ENCODE measurements around the gene C19orf47.

The C19orf47 gene

DNA sequence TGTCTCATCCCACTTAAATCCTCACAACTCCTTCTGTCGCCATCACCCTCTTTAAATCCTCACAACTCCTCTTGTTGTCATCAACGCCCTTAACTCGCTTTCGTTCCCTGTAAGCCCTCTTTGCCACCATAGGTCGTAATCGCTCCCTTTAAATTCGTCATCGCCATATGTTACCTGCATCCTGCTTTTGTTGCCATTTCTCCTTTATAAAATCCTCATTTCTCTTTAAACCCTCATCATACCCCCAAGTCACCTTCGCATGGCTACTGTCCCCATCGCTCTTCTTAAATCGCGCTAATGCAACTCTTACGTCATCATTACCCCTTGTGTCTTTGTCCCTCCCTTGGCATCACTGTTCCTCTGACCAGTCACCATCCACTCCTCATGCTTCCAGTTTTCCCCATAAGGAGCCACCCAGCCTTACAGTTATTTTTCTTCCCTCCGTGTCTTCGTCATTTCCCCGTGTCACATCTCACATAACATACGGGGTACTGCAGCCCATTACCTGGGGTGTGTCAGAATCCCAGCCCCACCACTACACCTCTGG is 837 bp upstream of the C19orf47 start:
- Histone ChIP-seq H3K27ac (ENCODE audit: low read depth, low read length) (no peak overlapping the region), H3K9ac (ENCODE audit: low read depth in 1 of 2, low read length in 2 of 2) (peak overlapping the region; percentile 74 to 94), H3K4me1 (ENCODE audit: control insufficient read depth in 1 of 2, insufficient read depth in 2 of 2, low read length in 2 of 2) (peaks cover 11 to 15% of the 10 kb centered on the region in 2 donors)

DNA sequence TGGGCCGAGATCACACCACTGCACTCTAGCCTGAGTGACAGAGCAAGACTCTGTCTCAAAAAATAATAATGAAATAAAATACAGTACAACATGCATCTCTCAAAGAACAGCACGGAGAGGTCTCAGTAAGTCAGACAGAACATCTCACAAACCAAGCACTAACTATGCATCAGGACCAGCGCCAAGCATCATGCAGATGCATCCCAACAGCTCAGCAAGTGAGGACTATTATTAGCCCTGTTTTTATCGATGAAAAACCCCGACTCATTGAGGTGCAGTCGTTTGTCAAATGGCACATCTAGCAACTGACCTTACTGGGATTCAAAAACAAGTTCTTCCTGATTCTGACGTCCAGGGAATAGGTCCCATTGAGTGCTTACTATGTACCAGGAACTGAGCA is 3.8 kb downstream of the C19orf47 start:
- no peak overlapping the region for H3K27ac ChIP-seq (ENCODE audit: low read depth, low read length)
- H3K4me1 ChIP-seq (ENCODE audit: control insufficient read depth in 1 of 2, insufficient read depth in 2 of 2, low read length in 2 of 2): peaks cover 10 to 14% of the 10 kb centered on the region in 2 donors
- H3K9ac ChIP-seq (ENCODE audit: low read depth in 1 of 2, low read length in 2 of 2): no peak overlapping the region
- peaks cover 0 to 7% of the 10 kb centered on the region in 2 donors for H3K36me3 ChIP-seq (ENCODE audit: control insufficient read depth in 1 of 2, insufficient read depth in 2 of 2, low read length in 2 of 2)
- H3K9me3 ChIP-seq (ENCODE audit: control insufficient read depth in 1 of 2, low read length in 2 of 2): no peaks in the 10 kb centered on the region
- H3K27me3 ChIP-seq (ENCODE audit: control insufficient read depth in 1 of 2, insufficient read depth in 2 of 2, low read length in 2 of 2): no peaks in the 10 kb centered on the region
- no peak overlapping the region for H3K4me3 ChIP-seq (ENCODE audit: low read depth in 1 of 2, low read length in 2 of 2)

More for the DNA sequence above, 837 bp upstream of the C19orf47 start:
- Histone ChIP-seq H3K4me3 (ENCODE audit: low read depth in 1 of 2, low read length in 2 of 2) (peak overlapping the region; percentile 85 to 93), H3K36me3 (ENCODE audit: control insufficient read depth in 1 of 2, insufficient read depth in 2 of 2, low read length in 2 of 2) (peaks cover 0 to 3% of the 10 kb centered on the region in 2 donors), H3K27me3 (ENCODE audit: control insufficient read depth in 1 of 2, insufficient read depth in 2 of 2, low read length in 2 of 2) (no peaks in the 10 kb centered on the region), H3K9me3 (ENCODE audit: control insufficient read depth in 1 of 2, low read length in 2 of 2) (no peaks in the 10 kb centered on the region)

DNA sequence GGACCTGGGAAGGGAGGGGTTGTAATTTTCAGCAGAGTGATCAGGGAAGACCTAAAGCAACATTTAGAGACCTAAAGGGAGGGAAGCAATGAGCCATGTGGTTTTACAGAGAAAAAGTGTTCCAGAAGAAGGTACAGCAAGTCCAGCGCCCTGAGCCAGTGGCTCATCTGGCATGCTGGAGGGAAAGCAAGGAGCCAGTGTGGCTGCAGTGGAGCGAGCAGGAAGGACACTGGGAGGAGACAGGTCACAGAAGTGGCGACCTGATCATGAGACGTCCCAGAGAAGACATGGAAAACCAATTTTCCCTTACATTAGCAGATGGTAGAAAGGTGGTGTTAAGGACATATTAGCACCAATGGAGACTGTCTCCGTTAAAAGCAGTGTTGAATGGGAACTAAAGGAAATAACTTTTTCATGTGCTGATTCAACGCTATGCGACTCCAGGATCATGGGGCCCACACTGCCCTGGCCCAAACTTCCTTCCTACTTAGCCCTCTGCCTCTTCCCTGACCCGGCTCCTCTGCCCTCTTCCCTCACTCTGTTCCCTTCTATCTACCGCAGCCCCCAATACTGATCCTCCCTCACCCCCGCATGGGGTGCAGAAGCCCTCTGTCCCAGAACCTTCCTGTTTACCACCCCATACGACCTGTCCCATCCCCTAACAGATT is 5.4 kb downstream of the C19orf47 start:
- Histone ChIP-seq H3K27ac (ENCODE audit: low read depth, low read length) (no peak overlapping the region), H3K4me3 (ENCODE audit: low read depth in 1 of 2, low read length in 2 of 2) (no peak overlapping the region), H3K4me1 (ENCODE audit: control insufficient read depth in 1 of 2, insufficient read depth in 2 of 2, low read length in 2 of 2) (peaks cover 5 to 8% of the 10 kb centered on the region in 2 donors), H3K27me3 (ENCODE audit: control insufficient read depth in 1 of 2, insufficient read depth in 2 of 2, low read length in 2 of 2) (no peaks in the 10 kb centered on the region), H3K9me3 (ENCODE audit: control insufficient read depth in 1 of 2, low read length in 2 of 2) (no peaks in the 10 kb centered on the region), H3K9ac (ENCODE audit: low read depth in 1 of 2, low read length in 2 of 2) (no peak overlapping the region), H3K36me3 (ENCODE audit: control insufficient read depth in 1 of 2, insufficient read depth in 2 of 2, low read length in 2 of 2) (peaks cover 3 to 13% of the 10 kb centered on the region in 2 donors)

DNA sequence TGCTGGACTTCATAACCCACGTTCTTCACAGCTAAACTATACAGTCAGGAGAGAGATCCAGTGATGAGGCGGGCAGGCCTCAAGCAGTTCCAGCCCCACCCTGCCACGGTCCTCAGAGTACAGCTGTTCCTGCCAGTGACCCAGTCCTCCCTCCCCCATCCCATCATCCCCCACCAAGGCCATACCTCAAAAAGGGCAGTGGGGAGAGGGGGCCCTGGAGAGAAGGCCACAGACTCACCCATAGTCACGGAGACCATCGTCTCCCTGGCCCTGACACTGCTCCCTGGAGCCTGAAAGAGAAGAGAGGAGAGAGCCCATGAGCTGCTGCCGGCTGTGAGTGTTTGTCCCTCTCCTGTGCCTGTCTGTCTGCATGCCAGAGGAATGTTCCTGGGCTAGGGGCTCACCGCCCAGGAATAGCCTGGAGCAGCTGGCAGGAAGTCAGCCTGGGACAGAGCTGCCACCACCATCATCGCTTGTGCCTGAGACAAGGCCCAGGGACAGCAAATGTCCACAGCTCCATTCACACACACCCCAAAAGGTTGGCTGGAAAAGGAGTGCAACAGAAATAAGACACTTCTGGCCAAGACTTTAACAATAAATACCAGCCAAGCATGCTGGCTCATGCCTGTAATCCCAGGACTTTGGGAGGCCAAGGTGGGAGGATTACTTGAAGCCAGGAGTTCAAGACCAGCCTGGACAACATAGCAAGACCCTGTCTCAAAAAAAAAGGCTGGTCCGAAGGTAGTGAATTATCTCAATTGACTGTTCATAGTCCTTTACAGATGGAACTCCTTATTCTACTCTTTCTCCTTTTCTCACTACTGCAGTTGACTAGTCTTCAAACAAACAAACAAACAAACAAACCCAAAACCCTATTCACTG is 6.4 kb downstream of the C19orf47 start:
- Histone ChIP-seq H3K4me3 (ENCODE audit: low read depth in 1 of 2, low read length in 2 of 2) (no peak overlapping the region), H3K9me3 (ENCODE audit: control insufficient read depth in 1 of 2, low read length in 2 of 2) (no peaks in the 10 kb centered on the region), H3K36me3 (ENCODE audit: control insufficient read depth in 1 of 2, insufficient read depth in 2 of 2, low read length in 2 of 2) (peaks cover 3 to 13% of the 10 kb centered on the region in 2 donors), H3K27me3 (ENCODE audit: control insufficient read depth in 1 of 2, insufficient read depth in 2 of 2, low read length in 2 of 2) (no peaks in the 10 kb centered on the region), H3K9ac (ENCODE audit: low read depth in 1 of 2, low read length in 2 of 2) (no peak overlapping the region), H3K27ac (ENCODE audit: low read depth, low read length) (no peak overlapping the region), H3K4me1 (ENCODE audit: control insufficient read depth in 1 of 2, insufficient read depth in 2 of 2, low read length in 2 of 2) (no peaks in the 10 kb centered on the region)

DNA sequence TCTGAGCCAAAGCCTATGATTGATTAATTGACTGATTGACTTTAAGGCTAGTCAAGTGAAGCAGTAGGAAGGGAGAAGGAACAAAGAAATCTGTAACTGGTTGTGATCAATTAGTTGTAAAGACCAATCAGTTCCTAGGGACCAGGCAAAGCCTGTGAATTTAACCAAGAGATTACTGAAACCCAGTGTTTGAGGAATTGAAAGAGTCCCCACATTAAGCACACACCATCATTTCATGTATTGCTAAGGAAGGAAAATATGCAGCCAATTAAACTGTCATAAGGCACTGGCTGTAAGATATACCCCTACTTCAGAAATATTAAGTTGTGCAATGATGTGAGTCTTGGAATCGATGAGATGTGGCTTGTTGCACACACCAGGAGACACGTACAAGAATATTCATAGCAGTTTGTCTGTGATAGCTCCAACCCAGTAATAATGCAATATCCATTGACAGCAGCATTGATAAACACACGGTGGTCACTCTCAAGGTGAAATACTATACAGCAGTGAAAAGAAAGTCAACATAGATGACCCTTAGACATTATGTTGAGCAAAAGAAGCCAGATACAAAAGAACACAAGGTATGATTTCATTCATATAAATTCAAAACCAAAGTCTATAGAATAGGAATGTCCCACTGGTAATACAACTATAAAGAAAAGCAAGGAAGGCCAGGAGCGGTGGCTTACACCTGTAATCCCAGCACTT is 9.0 kb downstream of the C19orf47 start:
- H3K27ac ChIP-seq (ENCODE audit: low read depth, low read length): no peak overlapping the region
- H3K4me1 ChIP-seq (ENCODE audit: control insufficient read depth in 1 of 2, insufficient read depth in 2 of 2, low read length in 2 of 2): no peaks in the 10 kb centered on the region
- no peak overlapping the region for H3K9ac ChIP-seq (ENCODE audit: low read depth in 1 of 2, low read length in 2 of 2)
- H3K4me3 ChIP-seq (ENCODE audit: low read depth in 1 of 2, low read length in 2 of 2): no peak overlapping the region
- H3K9me3 ChIP-seq (ENCODE audit: control insufficient read depth in 1 of 2, low read length in 2 of 2): no peaks in the 10 kb centered on the region
- H3K36me3 ChIP-seq (ENCODE audit: control insufficient read depth in 1 of 2, insufficient read depth in 2 of 2, low read length in 2 of 2): peaks cover 3 to 29% of the 10 kb centered on the region in 2 donors
- H3K27me3 ChIP-seq (ENCODE audit: control insufficient read depth in 1 of 2, insufficient read depth in 2 of 2, low read length in 2 of 2): no peaks in the 10 kb centered on the region

DNA sequence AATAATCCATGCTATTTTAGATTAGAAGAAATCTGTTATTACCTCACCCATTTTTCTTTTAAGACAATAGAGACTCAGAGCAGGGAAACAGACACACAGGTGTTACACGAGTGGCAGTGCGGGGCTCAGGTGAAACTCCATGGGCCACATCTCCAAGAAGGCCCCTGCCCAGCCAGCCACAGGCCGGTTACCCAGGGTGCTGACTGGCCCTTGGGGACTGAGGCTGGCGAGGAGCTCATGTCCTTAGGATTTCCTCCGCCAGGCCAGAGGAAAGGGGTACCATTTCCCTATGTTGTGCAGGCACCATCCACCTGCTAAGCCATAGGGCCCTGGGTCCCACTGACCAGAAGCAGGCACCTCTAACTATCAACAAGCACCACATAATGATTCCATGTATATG is 10.6 kb downstream of the C19orf47 start:
- Histone ChIP-seq H3K9ac (ENCODE audit: low read depth in 1 of 2, low read length in 2 of 2) (no peak overlapping the region), H3K36me3 (ENCODE audit: control insufficient read depth in 1 of 2, insufficient read depth in 2 of 2, low read length in 2 of 2) (peaks cover 10 to 34% of the 10 kb centered on the region in 2 donors), H3K27ac (ENCODE audit: low read depth, low read length) (no peak overlapping the region), H3K9me3 (ENCODE audit: control insufficient read depth in 1 of 2, low read length in 2 of 2) (no peaks in the 10 kb centered on the region), H3K4me3 (ENCODE audit: low read depth in 1 of 2, low read length in 2 of 2) (no peak overlapping the region), H3K27me3 (ENCODE audit: control insufficient read depth in 1 of 2, insufficient read depth in 2 of 2, low read length in 2 of 2) (no peaks in the 10 kb centered on the region), H3K4me1 (ENCODE audit: control insufficient read depth in 1 of 2, insufficient read depth in 2 of 2, low read length in 2 of 2) (no peaks in the 10 kb centered on the region)

DNA sequence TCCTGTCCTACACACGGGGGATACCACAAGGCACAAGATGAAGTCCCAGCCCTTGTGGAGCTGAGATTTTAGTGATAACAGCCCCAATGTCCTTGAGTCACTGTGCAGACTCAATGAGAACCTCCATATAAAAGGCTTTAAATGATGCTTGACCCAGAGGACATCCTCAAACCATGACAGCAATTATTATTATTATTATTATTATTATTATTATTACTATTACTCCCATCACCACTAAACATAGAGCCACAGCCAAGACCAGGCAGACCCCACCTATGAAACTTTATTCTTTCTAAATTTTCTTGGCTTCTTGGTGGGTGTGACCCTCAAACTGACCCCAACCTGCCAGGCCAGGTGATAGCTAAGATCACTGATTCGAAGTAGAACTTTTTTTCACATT is 11.1 kb downstream of the C19orf47 start:
- H3K4me3 ChIP-seq (ENCODE audit: low read depth in 1 of 2, low read length in 2 of 2): no peak overlapping the region
- H3K27me3 ChIP-seq (ENCODE audit: control insufficient read depth in 1 of 2, insufficient read depth in 2 of 2, low read length in 2 of 2): no peaks in the 10 kb centered on the region
- no peak overlapping the region for H3K27ac ChIP-seq (ENCODE audit: low read depth, low read length)
- H3K9ac ChIP-seq (ENCODE audit: low read depth in 1 of 2, low read length in 2 of 2): no peak overlapping the region
- H3K4me1 ChIP-seq (ENCODE audit: control insufficient read depth in 1 of 2, insufficient read depth in 2 of 2, low read length in 2 of 2): no peaks in the 10 kb centered on the region
- H3K9me3 ChIP-seq (ENCODE audit: control insufficient read depth in 1 of 2, low read length in 2 of 2): no peaks in the 10 kb centered on the region
- H3K36me3 ChIP-seq (ENCODE audit: control insufficient read depth in 1 of 2, insufficient read depth in 2 of 2, low read length in 2 of 2): peaks cover 10 to 36% of the 10 kb centered on the region in 2 donors

DNA sequence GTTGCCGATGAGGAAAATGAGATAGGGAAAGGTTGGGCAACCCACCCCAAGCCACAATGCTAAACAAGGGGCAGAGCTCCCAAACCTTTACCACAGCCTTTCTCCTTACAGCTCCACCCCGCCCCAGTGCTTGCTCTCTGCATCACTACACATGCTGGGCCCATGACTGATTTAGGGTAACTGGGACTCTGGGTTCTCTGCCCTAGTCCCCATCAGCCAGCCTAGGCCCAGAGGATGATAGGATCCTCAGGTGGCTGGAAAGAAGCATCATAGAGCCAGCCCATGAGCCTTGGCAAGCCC is 11.6 kb downstream of the C19orf47 start:
- Histone ChIP-seq H3K27me3 (ENCODE audit: control insufficient read depth in 1 of 2, insufficient read depth in 2 of 2, low read length in 2 of 2) (no peaks in the 10 kb centered on the region), H3K4me1 (ENCODE audit: control insufficient read depth in 1 of 2, insufficient read depth in 2 of 2, low read length in 2 of 2) (no peaks in the 10 kb centered on the region), H3K36me3 (ENCODE audit: control insufficient read depth in 1 of 2, insufficient read depth in 2 of 2, low read length in 2 of 2) (peaks cover 10 to 42% of the 10 kb centered on the region in 2 donors), H3K9ac (ENCODE audit: low read depth in 1 of 2, low read length in 2 of 2) (no peak overlapping the region), H3K9me3 (ENCODE audit: control insufficient read depth in 1 of 2, low read length in 2 of 2) (no peaks in the 10 kb centered on the region), H3K27ac (ENCODE audit: low read depth, low read length) (no peak overlapping the region), H3K4me3 (ENCODE audit: low read depth in 1 of 2, low read length in 2 of 2) (no peak overlapping the region)

DNA sequence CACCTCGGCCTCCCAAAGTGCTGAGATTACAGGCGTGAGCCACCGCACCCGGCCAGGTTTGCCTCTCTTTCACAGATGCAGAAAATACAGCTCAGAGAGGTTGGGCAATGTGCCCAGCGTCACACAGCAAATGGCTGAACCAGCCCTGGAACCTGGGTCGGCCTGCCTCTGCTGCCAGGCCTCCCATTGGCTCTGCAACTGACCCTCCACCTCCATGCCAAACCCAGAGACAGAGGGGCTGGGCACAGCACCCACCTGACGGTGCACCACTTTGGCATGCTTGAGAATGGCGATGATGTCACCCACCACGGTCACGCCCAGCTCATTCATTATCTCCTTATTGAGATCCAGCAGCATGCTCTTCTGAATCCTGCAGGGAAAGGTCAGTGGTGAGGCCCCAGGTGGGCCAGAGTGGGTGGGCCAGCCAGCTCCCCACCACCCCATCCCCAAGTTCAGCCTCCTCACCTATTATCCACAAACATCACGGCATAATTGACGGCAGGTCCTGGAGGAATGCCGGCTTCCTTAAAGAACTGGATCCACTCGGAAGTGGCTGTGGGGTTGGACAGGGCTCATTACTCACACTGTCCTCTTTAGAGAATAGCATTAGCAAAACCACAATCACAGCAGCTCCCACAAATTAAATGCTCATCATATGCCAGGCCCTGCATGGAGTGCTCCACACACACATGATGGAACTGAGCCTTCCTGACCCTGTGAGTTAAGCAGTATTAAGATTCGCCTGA is 12.2 kb downstream of the C19orf47 start:
- H3K4me3 ChIP-seq (ENCODE audit: low read depth in 1 of 2, low read length in 2 of 2): no peak overlapping the region
- no peaks in the 10 kb centered on the region for H3K9me3 ChIP-seq (ENCODE audit: control insufficient read depth in 1 of 2, low read length in 2 of 2)
- peaks cover 13 to 47% of the 10 kb centered on the region in 2 donors for H3K36me3 ChIP-seq (ENCODE audit: control insufficient read depth in 1 of 2, insufficient read depth in 2 of 2, low read length in 2 of 2)
- H3K4me1 ChIP-seq (ENCODE audit: control insufficient read depth in 1 of 2, insufficient read depth in 2 of 2, low read length in 2 of 2): no peaks in the 10 kb centered on the region
- no peaks in the 10 kb centered on the region for H3K27me3 ChIP-seq (ENCODE audit: control insufficient read depth in 1 of 2, insufficient read depth in 2 of 2, low read length in 2 of 2)
- H3K9ac ChIP-seq (ENCODE audit: low read depth in 1 of 2, low read length in 2 of 2): no peak overlapping the region
- no peak overlapping the region for H3K27ac ChIP-seq (ENCODE audit: low read depth, low read length)
